ENCODE results near the gene SH3PXD2A.

DNA sequence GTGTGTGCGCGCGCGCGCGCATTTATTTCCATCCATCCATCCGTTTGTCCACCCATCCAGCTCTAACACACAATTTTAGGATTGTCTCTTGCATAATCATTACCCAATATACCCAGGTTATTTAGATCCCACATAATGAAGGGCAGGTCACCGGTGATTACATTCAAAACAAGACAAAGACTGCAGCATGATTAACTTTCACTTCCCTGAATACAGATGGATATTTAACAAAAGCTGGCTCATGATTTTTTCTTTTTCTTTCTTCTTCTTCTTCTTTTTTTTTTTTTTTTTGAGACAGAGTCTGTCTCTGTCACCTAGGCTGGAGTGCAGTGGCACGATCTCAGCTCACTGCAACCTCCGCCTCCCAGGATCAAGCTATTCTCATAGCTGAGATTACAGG is 86.2 kb downstream of the SH3PXD2A start:
- no peak for TF ChIP-seq POLR2AphosphoS5 (IDR thresholded peaks at IDR 0.05; ENCODE audit: low read depth, low read length)
- no peak for TF ChIP-seq POLR2A (IDR thresholded peaks at IDR 0.05; ENCODE audit: low read depth, low read length)
- no peak for TF ChIP-seq TAF1 (IDR thresholded peaks at IDR 0.05; ENCODE audit: borderline replicate concordance, low read depth, low read length)
